ENCODE measurements around the gene KIF21B. TPM values are rescaled to one million over a fixed set of nuclear protein-coding genes. Genes with fewer than 3 reads are reported as not detected.

Gene KIF21B
- total RNA-seq, 4 donors from 2014 or later: 3.2 to 40.4 (median 22.7) TPM

GRCh38 chr1:201020040-201020591, 3.4 kb downstream of the KIF21B start:
- DNase-seq: peak; percentile 65
- intact Hi-C loops (cut with DNase I; ENCODE audit: low total_unique reads) (no loop called here), in situ Hi-C loops (cut with MboI; ENCODE audit: low pct_ligation_motif_present in 1 of 4, low pct_unique_long_range_greater_than_20kb in 1 of 4, low sequenced_read_pairs in 3 of 4) (no loop called here)
- Histone ChIP-seq H3K27me3 (no peaks in the 10 kb centered on the region), H3K9me3 (no peaks in the 10 kb centered on the region), H3K4me1 (peaks cover 22 to 81% (median 50%) of the 10 kb centered on the region in 4 donors), H3K36me3 (no peaks in the 10 kb centered on the region), H3K4me3 (no peak overlapping the region), H3K27ac (peak overlapping the region; percentile 74 to 82 (median 77))
- WGBS, 2 donors (ENCODE audit: low coverage in 1 of 2): 49% methylated on average over 4 of the region's 4 CpGs; no CpG with 5 or more reads in 1 of the 2 donors
- peak in 1 of 3 donors; percentile 20 for TF ChIP-seq POLR2AphosphoS5 (IDR thresholded peaks at IDR 0.05)
- TF ChIP-seq EP300 (IDR thresholded peaks at IDR 0.05; ENCODE audit: low read depth): no peak

- Histone ChIP-seq H3K27ac (peak overlapping the region; percentile 74 to 82 (median 77)), H3K4me3 (no peak overlapping the region), H3K27me3 (no peaks in the 10 kb centered on the region), H3K36me3 (no peaks in the 10 kb centered on the region), H3K4me1 (peaks cover 22 to 88% (median 51%) of the 10 kb centered on the region in 4 donors), H3K9me3 (no peaks in the 10 kb centered on the region)
- intact Hi-C loops (cut with DNase I; ENCODE audit: low total_unique reads) (no loop called here), in situ Hi-C loops (cut with MboI; ENCODE audit: low pct_ligation_motif_present in 1 of 4, low pct_unique_long_range_greater_than_20kb in 1 of 4, low sequenced_read_pairs in 3 of 4) (no loop called here)
- no peak for TF ChIP-seq EP300 (IDR thresholded peaks at IDR 0.05; ENCODE audit: low read depth)
- TF ChIP-seq POLR2A (IDR thresholded peaks at IDR 0.05): peak; percentile 54
- TF ChIP-seq POLR2AphosphoS5 (IDR thresholded peaks at IDR 0.05): peak; percentile 20 to 76 (median 50)
- TF ChIP-seq CTCF (IDR thresholded peaks at IDR 0.05): no peak
- 53 to 76% methylated on average over 2 to 5 of the region's 5 CpGs for WGBS, 2 donors (ENCODE audit: low coverage in 1 of 2)
- DNase-seq: peak; percentile 90
Observed at GRCh38 chr1:201019321-201019977, 4.1 kb downstream of the KIF21B start.

GRCh38 chr1:201017828-201018163, 5.7 kb downstream of the KIF21B start:
- peaks cover 22 to 81% (median 46%) of the 10 kb centered on the region in 4 donors for H3K4me1 ChIP-seq
- no peak overlapping the region for H3K4me3 ChIP-seq
- H3K9me3 ChIP-seq: no peaks in the 10 kb centered on the region
- TF ChIP-seq EP300 (IDR thresholded peaks at IDR 0.05; ENCODE audit: low read depth) (no peak), CTCF (IDR thresholded peaks at IDR 0.05) (no peak), POLR2A (IDR thresholded peaks at IDR 0.05) (no peak), POLR2AphosphoS5 (IDR thresholded peaks at IDR 0.05) (no peak)
- intact Hi-C loops (cut with DNase I; ENCODE audit: low total_unique reads) (no loop called here), in situ Hi-C loops (cut with MboI; ENCODE audit: low pct_ligation_motif_present in 1 of 4, low pct_unique_long_range_greater_than_20kb in 1 of 4, low sequenced_read_pairs in 3 of 4) (no loop called here)
- WGBS, 2 donors (ENCODE audit: low coverage in 1 of 2): 74% methylated on average over 2 of the region's 2 CpGs; no CpG with 5 or more reads in 1 of the 2 donors
- no peak overlapping the region for H3K27ac ChIP-seq
- no peaks in the 10 kb centered on the region for H3K27me3 ChIP-seq
- no peak for DNase-seq
- no peaks in the 10 kb centered on the region for H3K36me3 ChIP-seq

DNA sequence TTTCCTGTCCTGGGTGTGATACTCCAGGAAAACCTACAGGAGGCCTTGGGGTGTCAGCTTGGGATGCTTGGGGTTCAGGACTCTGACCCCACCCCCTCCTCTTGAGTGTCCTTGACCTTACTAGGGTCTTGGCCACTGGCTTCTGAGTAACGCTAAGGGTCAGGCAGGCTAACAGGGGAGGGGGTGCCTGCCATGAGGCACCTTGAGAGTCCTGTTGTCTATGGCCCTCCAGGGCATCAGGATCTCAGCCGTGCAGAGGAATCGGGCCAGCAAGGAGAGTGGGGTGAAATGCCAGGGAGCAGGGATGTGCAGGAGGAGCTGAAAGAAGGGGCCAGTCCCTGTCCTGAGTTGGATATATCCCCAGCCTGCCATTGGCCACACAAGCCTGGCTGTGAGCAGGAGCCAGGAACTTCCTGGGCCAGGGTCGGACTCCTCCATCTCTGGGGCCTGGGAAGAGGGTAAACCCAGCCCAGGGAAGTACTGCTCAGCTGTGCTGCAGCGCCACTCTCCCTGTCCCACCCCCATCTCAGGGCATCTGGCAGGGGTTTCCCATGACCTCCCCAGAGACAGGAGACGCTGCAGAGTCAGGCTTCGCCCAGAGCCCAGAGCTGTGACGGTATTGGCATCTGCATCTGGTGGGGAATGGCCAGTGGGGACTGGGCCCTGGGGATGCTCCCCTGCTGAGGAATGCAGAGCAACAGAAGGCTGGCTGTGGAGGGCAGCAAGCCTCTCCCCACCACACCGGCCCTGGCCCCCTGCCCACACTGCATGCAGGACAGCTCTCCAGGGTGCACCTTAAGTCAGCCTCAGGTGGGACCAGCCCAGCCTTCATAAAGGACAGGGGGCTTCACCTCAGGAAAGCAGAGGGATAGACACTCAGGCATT, 6.3 kb downstream of the KIF21B start:
- Histone ChIP-seq H3K4me1 (peaks cover 22 to 75% (median 40%) of the 10 kb centered on the region in 4 donors), H3K4me3 (no peak overlapping the region), H3K36me3 (no peaks in the 10 kb centered on the region), H3K27ac (no peak overlapping the region), H3K27me3 (no peaks in the 10 kb centered on the region), H3K9me3 (no peaks in the 10 kb centered on the region)
- in situ Hi-C loops (cut with MboI; ENCODE audit: low pct_ligation_motif_present in 1 of 4, low pct_unique_long_range_greater_than_20kb in 1 of 4, low sequenced_read_pairs in 3 of 4) (no loop called here), intact Hi-C loops (cut with DNase I; ENCODE audit: low total_unique reads) (no loop called here)
- no peak for DNase-seq
- TF ChIP-seq EP300 (IDR thresholded peaks at IDR 0.05; ENCODE audit: low read depth) (no peak), POLR2A (IDR thresholded peaks at IDR 0.05) (no peak), POLR2AphosphoS5 (IDR thresholded peaks at IDR 0.05) (no peak), CTCF (IDR thresholded peaks at IDR 0.05) (no peak)
- 74% methylated on average over 9 of the region's 9 CpGs; no CpG with 5 or more reads in 1 of the 2 donors for WGBS, 2 donors (ENCODE audit: low coverage in 1 of 2)
